Measurements from ENCODE around the gene CXCL8.

The CXCL8 gene

GRCh38 chr4:73718375-73719373, 21.7 kb upstream of the CXCL8 start:
- no peak for DNase-seq (ENCODE audit: low read depth in 1 of 2, low spot score in 1 of 2)

- no peak for DNase-seq (ENCODE audit: low read depth in 1 of 2, low spot score in 1 of 2)
Measured at GRCh38 chr4:73721435-73721834, 18.9 kb upstream of the CXCL8 start.

- DNase-seq (ENCODE audit: low read depth in 1 of 2, low spot score in 1 of 2), result no peak
Measured at GRCh38 chr4:73721909-73722308, 18.5 kb upstream of the CXCL8 start.

- no peak for DNase-seq (ENCODE audit: low read depth in 1 of 2, low spot score in 1 of 2)
Measured at GRCh38 chr4:73723023-73723422, 17.3 kb upstream of the CXCL8 start.

- no peak for DNase-seq (ENCODE audit: low read depth in 1 of 2, low spot score in 1 of 2)
Measured at GRCh38 chr4:73723928-73724327, 16.4 kb upstream of the CXCL8 start.

GRCh38 chr4:73725510-73725909, 14.9 kb upstream of the CXCL8 start:
- no peak for DNase-seq (ENCODE audit: low read depth in 1 of 2, low spot score in 1 of 2)

GRCh38 chr4:73725985-73726384, 14.4 kb upstream of the CXCL8 start:
- DNase-seq (ENCODE audit: low read depth in 1 of 2, low spot score in 1 of 2), result no peak

- DNase-seq (ENCODE audit: low read depth in 1 of 2, low spot score in 1 of 2), result no peak
Measured at GRCh38 chr4:73727685-73728084, 12.7 kb upstream of the CXCL8 start.

- DNase-seq (ENCODE audit: low read depth in 1 of 2, low spot score in 1 of 2), result no peak
Measured at GRCh38 chr4:73728091-73728741, 12.2 kb upstream of the CXCL8 start.

GRCh38 chr4:73729534-73730165, 10.7 kb upstream of the CXCL8 start:
- no peak for DNase-seq (ENCODE audit: low read depth in 1 of 2, low spot score in 1 of 2)

- no peak for DNase-seq (ENCODE audit: low read depth in 1 of 2, low spot score in 1 of 2)
Measured at GRCh38 chr4:73730292-73730691, 10.1 kb upstream of the CXCL8 start.

- no peak for DNase-seq (ENCODE audit: low read depth in 1 of 2, low spot score in 1 of 2)
Measured at GRCh38 chr4:73730867-73731266, 9.5 kb upstream of the CXCL8 start.

GRCh38 chr4:73731968-73732610, 8.3 kb upstream of the CXCL8 start:
- DNase-seq (ENCODE audit: low read depth in 1 of 2, low spot score in 1 of 2), result no peak

GRCh38 chr4:73732759-73733431, 7.5 kb upstream of the CXCL8 start:
- DNase-seq (ENCODE audit: low read depth in 1 of 2, low spot score in 1 of 2), result no peak

GRCh38 chr4:73734530-73735001, 5.8 kb upstream of the CXCL8 start:
- no peak for DNase-seq (ENCODE audit: low read depth in 1 of 2, low spot score in 1 of 2)

GRCh38 chr4:73735231-73735630, 5.1 kb upstream of the CXCL8 start:
- DNase-seq (ENCODE audit: low read depth in 1 of 2, low spot score in 1 of 2), result no peak

- no peak for DNase-seq (ENCODE audit: low read depth in 1 of 2, low spot score in 1 of 2)
Measured at GRCh38 chr4:73741031-73741749, 821 bp downstream of the CXCL8 start.

GRCh38 chr4:73741750-73742489, 1.6 kb downstream of the CXCL8 start:
- no peak for DNase-seq (ENCODE audit: low read depth in 1 of 2, low spot score in 1 of 2)

GRCh38 chr4:73742490-73743160, 2.3 kb downstream of the CXCL8 start:
- DNase-seq (ENCODE audit: low read depth in 1 of 2, low spot score in 1 of 2), result no peak
